Smooth muscle cell (in vitro differentiated cells): ENCODE measurements around the gene OR8D2. TPM values are rescaled to one million over a fixed set of nuclear protein-coding genes. Genes with fewer than 3 reads are reported as not detected.

Experiments used
- DNase-seq: peaks from one replicate; lab custom pipeline; 2025; ENCODE audit not compliant: unreplicated experiment; lab: John Stamatoyannopoulos, UW
- H2AFZ ChIP-seq: fragments of 200-600 bp; sonication (generic); 2 replicates; pipeline ENCODE4 v1.6.0; 2016; ENCODE audit warnings: antibody characterized with exemption, low read depth, mild to moderate bottlenecking
- H3F3A ChIP-seq: fragments of 200-600 bp; sonication (generic); 2 replicates; pipeline ENCODE4 v1.6.0; 2017; ENCODE audit warnings: antibody characterized with exemption, low read depth
- H3K27ac ChIP-seq: fragments of 200-600 bp; sonication (generic); 2 replicates; pipeline ENCODE4 v1.5.1; 2016; ENCODE audit warnings: low read depth, mild to moderate bottlenecking
- H3K27me3 ChIP-seq: fragments of 200-600 bp; sonication (generic); 2 replicates; pipeline ENCODE4 v1.6.1; 2016; ENCODE audit warnings: low read depth, mild to moderate bottlenecking
- H3K36me3 ChIP-seq: fragments of 200-600 bp; sonication (generic); 2 replicates; pipeline ENCODE4 v1.5.1; 2016; ENCODE audit warnings: low read depth
- H3K4me1 ChIP-seq: fragments of 200-600 bp; sonication (generic); 2 replicates; pipeline ENCODE4 v1.5.1; 2016; ENCODE audit warnings: low read depth
- H3K4me2 ChIP-seq: fragments of 200-600 bp; sonication (generic); 2 replicates; pipeline ENCODE4 v1.6.0; 2016; ENCODE audit warnings: mild to moderate bottlenecking
- H3K4me3 ChIP-seq: fragments of 200-600 bp; sonication (generic); 2 replicates; pipeline ENCODE4 v1.5.1; 2016; ENCODE audit warnings: mild to moderate bottlenecking
- H3K79me2 ChIP-seq: fragments of 200-600 bp; sonication (generic); 2 replicates; pipeline ENCODE4 v1.6.0; 2016; ENCODE audit warnings: low read depth, mild to moderate bottlenecking
- H3K9ac ChIP-seq: fragments of 200-600 bp; sonication (generic); 2 replicates; pipeline ENCODE4 v1.6.0; 2016; ENCODE audit warnings: low read depth
- H3K9me3 ChIP-seq: fragments of 200-600 bp; sonication (generic); replicated peaks from 2 replicates; pipeline ENCODE4 v1.5.1; 2016; ENCODE audit warnings: low read depth
- H4K20me1 ChIP-seq: fragments of 200-600 bp; sonication (generic); 2 replicates; pipeline ENCODE4 v1.6.0; 2016; ENCODE audit warnings: low read depth
- CTCF ChIP-seq: fragments of 200-600 bp; sonication (generic); IDR thresholded peaks from 2 replicates; pipeline ENCODE4 v1.5.1; 2017; ENCODE audit warnings: borderline replicate concordance, mild to moderate bottlenecking, antibody characterized with exemption; ENCODE audit not compliant: insufficient read depth, poor library complexity, severe bottlenecking
- WGBS: methylation state at CpG from one replicate; pipeline ENCODE4 v1.1.7; 2016; ENCODE audit warnings: low lambda C conversion rate; 5-methylcytosine and 5-hydroxymethylcytosine counted together
- polyA plus RNA-seq: library from polyadenylated mRNA; unstranded; fragments of >200 nt; fragmentation: Nextera tagmentation; extraction: Ambion mirVana; gene quantifications from 2 replicates; pipeline ENCODE4 v1.2.1, GENCODE V29; 2016
- total RNA-seq: library from RNA; depleted of rRNA; stranded (reverse); fragments of >200 nt; gene quantifications from 2 replicates; pipeline ENCODE4 v1.2.3, GENCODE V29; 2014

OR8D2 gene
- total and polyA plus RNA-seq, 2 experiments from 2014 or later, result not detected

DNA sequence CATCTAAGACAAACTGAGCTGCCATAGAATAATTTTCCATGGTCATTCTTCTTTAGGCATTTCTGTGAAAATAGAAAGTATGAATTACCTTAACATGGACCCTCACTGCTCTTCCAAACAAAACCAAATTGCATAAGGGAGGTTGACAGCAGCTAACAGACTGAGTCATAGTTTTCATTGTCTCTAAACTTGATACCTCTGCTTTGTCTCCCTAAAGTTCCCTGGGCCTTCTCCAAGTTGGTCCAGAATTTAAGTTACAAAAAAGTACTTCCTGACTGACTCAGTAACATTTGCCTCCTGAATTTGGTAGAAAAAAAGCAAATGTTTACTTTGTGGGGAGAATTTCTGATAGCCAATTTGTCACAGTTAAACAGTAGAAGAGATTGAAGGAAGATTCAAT lies 9.3 kb downstream of the OR8D2 start:
- no peaks in the 10 kb centered on the region for H3K36me3 ChIP-seq
- H3K9ac ChIP-seq, result no peak overlapping the region
- no peak for TF ChIP-seq CTCF
- H2AFZ ChIP-seq, result no peak overlapping the region
- H3K9me3 ChIP-seq, result no peaks in the 10 kb centered on the region
- no peak overlapping the region for H3K27ac ChIP-seq
- no peak overlapping the region for H3K4me2 ChIP-seq
- H4K20me1 ChIP-seq, result no peaks in the 10 kb centered on the region
- no peaks in the 10 kb centered on the region for H3K27me3 ChIP-seq
- H3K4me1 ChIP-seq, result no peaks in the 10 kb centered on the region
- no peaks in the 10 kb centered on the region for H3K79me2 ChIP-seq
- no peaks in the 10 kb centered on the region for H3F3A ChIP-seq
- no peak overlapping the region for H3K4me3 ChIP-seq
- no peak for DNase-seq

DNA sequence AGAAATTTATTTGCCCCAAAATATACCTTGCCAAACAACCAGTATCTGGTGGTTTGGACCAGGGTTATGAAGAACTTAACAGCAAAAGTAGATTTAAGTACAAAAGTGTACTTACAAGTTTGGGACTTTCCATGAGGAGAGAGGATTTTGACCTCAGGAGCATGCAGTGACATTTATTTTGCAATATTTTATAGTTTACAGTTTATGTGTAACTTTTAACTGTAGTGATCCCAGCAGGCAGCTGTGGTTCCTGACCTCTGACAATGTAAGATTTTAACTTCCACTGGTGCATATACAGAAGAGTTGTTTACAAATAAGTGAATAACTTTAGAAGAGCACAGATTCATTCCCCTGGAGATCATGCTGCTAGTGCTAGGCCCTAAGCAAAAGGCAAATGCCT lies 12.9 kb downstream of the OR8D2 start:
- no peaks in the 10 kb centered on the region for H3K9me3 ChIP-seq
- no peaks in the 10 kb centered on the region for H3K27me3 ChIP-seq
- no peaks in the 10 kb centered on the region for H3K79me2 ChIP-seq
- no peak overlapping the region for H3K9ac ChIP-seq
- H3K4me3 ChIP-seq, result no peak overlapping the region
- TF ChIP-seq CTCF, result no peak
- no peak overlapping the region for H2AFZ ChIP-seq
- no peaks in the 10 kb centered on the region for H3F3A ChIP-seq
- H3K36me3 ChIP-seq, result no peaks in the 10 kb centered on the region
- no peak overlapping the region for H3K4me2 ChIP-seq
- DNase-seq, result no peak
- H3K4me1 ChIP-seq, result no peaks in the 10 kb centered on the region
- no peaks in the 10 kb centered on the region for H4K20me1 ChIP-seq
- no peak overlapping the region for H3K27ac ChIP-seq

DNA sequence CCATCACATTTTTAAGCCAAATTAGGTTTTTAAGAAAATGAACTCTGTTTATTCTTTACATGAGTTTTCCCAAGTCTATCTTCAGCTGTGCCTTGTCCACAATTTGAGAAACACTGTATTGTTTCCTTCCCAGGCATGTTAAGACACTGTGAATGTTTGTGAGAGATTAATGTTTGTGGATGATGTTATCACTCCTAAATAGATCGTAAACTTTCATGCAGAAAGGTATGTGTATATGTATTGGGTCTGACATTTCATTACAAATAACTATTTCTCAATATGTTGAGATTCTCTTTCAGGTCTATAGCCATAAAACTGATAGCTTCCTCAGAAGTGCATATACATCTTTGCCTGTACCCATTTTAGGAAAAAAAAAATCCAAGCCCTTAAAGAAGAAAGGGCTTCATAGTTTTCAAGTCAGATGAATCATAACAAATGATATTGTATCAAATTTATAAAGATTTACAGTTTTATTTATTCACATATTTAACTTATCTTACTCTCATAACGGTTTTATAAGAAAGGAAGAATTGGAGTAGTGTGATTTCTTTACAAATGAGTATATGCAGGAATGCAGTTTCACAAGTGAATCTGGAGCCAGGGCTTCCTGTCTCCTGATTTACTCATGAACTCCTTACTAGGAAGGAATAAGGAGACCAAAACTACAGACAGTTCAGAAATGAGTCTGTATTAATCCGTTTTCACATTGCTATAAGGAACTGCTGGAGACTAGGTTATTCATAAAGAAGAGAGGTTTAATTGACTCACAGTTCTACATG lies 17.5 kb downstream of the OR8D2 start:
- no peaks in the 10 kb centered on the region for H3F3A ChIP-seq
- H2AFZ ChIP-seq, result peak overlapping the region; percentile 55
- H3K79me2 ChIP-seq, result no peaks in the 10 kb centered on the region
- no peak for DNase-seq
- TF ChIP-seq CTCF, result no peak
- H3K27ac ChIP-seq, result no peak overlapping the region
- WGBS, result 59% methylated on average over 3 of the region's 3 CpGs
- H4K20me1 ChIP-seq, result no peaks in the 10 kb centered on the region
- no peak overlapping the region for H3K4me3 ChIP-seq
- no peak overlapping the region for H3K9ac ChIP-seq
- no peaks in the 10 kb centered on the region for H3K4me1 ChIP-seq
- no peaks in the 10 kb centered on the region for H3K36me3 ChIP-seq
- H3K4me2 ChIP-seq, result no peak overlapping the region
- H3K27me3 ChIP-seq, result no peaks in the 10 kb centered on the region
- H3K9me3 ChIP-seq, result no peaks in the 10 kb centered on the region

- no peak overlapping the region for H3K9ac ChIP-seq
- H3K27me3 ChIP-seq, result no peaks in the 10 kb centered on the region
- H3K4me2 ChIP-seq, result no peak overlapping the region
- TF ChIP-seq CTCF, result no peak
- H2AFZ ChIP-seq, result no peak overlapping the region
- WGBS, result 83% methylated on average over 3 of the region's 3 CpGs
- H3K4me1 ChIP-seq, result no peaks in the 10 kb centered on the region
- no peaks in the 10 kb centered on the region for H3K79me2 ChIP-seq
- no peaks in the 10 kb centered on the region for H4K20me1 ChIP-seq
- DNase-seq, result no peak
- H3K36me3 ChIP-seq, result no peaks in the 10 kb centered on the region
- H3K9me3 ChIP-seq, result no peaks in the 10 kb centered on the region
- no peak overlapping the region for H3K27ac ChIP-seq
- H3F3A ChIP-seq, result no peaks in the 10 kb centered on the region
- no peak overlapping the region for H3K4me3 ChIP-seq
Measured at GRCh38 chr11:124301548-124301947, 18.4 kb downstream of the OR8D2 start.
